NCI-H1048 (cell line): ENCODE data around the gene FGF14.

Experiments
- DNase-seq: peaks from one replicate; lab custom pipeline; 2025; lab: John Stamatoyannopoulos, UW

FGF14 gene

GRCh38 chr13:101783554-101783953 lies 618.3 kb downstream of the FGF14 start:
- no peak for DNase-seq

DNA sequence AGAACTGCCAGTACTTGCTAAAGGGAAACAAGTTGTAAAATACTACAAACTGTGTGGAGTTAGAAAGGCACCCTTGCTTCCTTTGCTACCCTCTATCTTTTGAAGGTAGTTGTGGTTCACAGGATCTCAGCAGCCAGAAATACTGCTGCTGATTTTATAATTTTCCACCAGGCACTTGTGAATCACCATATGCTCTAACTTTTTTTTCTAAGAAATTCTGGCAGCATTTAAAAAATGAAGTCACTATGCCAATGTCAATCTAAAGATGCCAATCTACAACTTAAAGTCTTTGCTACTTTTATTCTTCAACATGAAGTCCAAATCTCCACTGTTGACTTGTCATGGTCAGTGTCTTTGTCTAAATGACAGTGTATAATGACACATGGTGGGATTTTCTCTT lies 621.6 kb downstream of the FGF14 start:
- no peak for DNase-seq

GRCh38 chr13:101779147-101779546 lies 622.7 kb downstream of the FGF14 start:
- DNase-seq, result no peak

GRCh38 chr13:101775267-101775666 lies 626.6 kb downstream of the FGF14 start:
- DNase-seq, result no peak

- no peak for DNase-seq
Observed at GRCh38 chr13:101774393-101774792, 627.5 kb downstream of the FGF14 start.

DNA sequence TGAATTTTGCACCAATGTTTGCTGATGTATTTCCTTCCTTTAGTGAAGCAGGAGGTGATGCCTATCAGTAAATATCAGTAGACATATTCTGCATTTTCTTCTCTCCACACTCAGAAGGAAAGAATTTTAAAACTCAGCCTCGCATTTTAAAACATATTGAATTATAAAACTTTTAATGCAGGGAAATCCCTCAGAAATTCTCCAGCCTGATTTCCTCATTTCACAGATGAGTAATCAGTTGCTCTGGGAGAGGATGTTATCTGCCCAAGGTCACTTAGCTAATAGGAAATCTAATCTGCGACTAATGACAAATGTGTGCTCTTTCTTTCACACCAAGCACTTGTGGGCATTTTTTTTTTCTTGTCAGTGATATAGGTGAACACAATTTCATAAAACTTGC lies 628.8 kb downstream of the FGF14 start:
- DNase-seq, result no peak

- no peak for DNase-seq
Observed at GRCh38 chr13:101767131-101767530, 634.7 kb downstream of the FGF14 start.

GRCh38 chr13:101763191-101763590 lies 638.7 kb downstream of the FGF14 start:
- DNase-seq, result no peak

DNA sequence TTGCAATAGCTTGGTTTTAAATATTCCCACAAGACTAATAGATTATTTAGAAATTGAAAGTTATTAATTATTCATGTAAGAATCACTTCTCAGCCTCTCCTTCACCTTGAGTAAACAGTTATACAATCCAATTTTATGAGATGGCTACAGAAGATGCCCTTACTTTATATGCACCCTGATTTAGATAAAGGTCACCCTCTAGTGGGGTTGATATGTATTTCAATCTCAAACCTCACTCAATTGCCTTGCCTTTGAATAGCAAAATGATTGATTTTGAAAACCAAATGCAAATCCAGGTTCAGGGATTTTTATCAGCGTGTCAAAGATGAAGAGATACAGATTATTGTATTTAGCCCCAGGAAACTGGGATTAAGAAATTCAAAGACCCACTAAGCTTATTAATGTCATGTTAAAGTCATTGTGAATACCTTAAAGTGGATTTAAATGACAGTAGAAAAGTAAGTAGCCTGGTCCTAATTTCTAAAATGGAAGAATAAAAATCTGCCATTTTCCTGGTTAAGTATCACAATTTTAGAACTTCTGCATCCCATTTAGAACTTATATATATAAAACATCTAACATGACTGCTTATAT lies 644.3 kb downstream of the FGF14 start:
- no peak for DNase-seq

DNA sequence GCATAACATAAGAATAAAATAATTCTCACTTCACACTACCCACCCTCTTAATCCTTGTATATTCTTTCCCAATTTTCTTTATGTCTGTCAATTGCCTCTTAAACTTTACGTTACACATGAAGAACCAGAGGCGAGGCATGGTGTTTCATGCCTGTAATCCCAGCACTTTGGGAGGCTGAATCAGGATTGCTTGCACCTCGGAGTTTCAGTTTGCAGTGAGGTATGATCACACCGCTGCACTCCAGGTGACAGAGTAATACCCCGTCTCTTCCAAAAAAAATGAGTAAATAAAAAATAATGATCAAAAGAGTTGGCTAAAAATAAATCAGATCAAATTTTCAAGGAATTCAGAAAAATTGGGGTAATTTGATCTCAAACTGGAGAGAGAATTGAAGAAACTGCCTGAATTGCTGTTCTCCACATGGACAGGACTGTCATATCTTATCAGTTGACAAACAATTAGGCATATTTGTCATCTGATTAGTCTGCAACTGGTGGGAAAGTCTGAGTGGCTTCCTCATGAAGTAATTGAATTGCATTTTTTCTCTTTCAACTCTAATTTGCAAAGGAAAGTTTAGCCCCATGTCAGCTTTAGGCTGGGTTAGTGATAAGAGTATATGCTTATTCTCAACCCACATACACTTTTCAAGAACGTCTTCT lies 646.5 kb downstream of the FGF14 start:
- DNase-seq, result no peak

- DNase-seq, result no peak
Observed at GRCh38 chr13:101752432-101752831, 649.4 kb downstream of the FGF14 start.

GRCh38 chr13:101751488-101751887 lies 650.4 kb downstream of the FGF14 start:
- peak; percentile 9 for DNase-seq

DNA sequence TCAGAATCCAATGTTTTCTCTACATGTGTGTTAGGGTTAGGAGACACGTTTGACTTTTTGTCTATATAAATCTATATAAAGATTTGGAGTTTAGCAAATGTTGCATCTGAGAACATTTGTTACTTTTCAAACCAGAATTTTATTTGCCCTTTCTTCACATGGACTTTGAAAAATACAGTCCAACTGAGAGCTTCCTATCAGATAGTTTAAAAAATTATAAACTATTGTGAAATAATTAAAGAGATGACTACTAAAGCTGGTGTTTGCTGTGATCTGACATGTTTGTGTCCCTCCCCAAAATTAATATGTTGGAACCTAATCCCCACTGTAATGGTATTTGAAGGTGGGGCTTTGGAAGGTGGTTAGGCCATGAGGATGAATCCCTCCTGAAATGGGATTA lies 652.3 kb downstream of the FGF14 start:
- DNase-seq, result no peak

DNA sequence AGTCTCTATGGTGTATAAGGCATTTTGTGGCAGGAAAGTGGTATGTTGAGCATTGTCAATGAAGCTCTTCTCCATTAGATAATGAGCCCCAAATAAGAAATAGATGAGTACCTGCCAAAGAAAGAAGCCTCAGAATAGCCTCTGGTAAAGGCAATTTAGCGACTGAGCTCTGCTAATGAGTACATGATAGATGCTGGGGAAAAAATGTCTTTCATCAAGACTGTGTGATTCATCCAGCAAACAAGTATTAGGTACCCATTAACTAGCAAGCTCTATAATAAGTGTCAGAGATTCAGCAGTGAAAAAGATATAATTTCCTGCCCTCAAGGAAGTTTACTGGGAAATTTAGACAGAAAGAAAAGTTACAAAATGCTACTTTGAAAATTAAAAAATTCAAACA lies 654.8 kb downstream of the FGF14 start:
- DNase-seq, result no peak

DNA sequence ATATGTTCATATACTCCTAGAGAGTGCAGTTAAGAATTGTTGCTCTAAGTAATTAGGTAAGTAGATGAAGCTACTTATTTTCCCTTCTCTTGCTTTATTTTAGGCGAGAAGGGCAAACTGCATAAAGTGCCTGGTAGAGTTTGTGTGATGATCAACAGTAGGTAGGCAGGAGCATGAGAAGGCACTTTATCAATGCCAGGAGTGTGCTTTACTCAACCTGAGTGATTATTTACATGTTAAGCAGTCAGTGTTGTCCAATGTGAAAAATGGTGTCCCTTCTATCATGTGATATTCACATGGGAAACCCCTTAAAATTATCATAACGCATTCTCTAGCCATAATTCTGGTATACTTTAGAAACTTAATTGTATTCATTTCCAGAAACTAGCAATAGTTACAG lies 655.3 kb downstream of the FGF14 start:
- no peak for DNase-seq

- DNase-seq, result no peak
Observed at GRCh38 chr13:101739382-101740178, 662.3 kb downstream of the FGF14 start.

DNA sequence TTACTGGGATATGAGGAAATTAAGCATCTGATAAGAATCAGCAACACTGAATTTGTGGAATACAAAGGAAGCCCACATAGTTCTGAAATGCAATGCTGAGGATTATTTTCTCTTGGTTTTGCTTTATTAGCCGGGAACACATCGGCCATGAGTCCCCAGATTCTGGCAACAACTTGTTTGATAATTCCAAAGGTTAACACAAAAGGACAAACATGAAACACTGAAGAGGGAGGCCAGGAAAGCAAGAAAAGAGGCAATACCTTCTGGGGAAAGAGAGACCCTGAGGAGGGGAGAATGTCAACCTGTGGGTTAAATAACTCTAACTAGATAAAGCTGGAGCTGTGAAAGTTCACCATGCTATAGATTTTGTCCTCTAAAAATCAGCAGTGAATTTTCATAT lies 663.5 kb downstream of the FGF14 start:
- no peak for DNase-seq

DNA sequence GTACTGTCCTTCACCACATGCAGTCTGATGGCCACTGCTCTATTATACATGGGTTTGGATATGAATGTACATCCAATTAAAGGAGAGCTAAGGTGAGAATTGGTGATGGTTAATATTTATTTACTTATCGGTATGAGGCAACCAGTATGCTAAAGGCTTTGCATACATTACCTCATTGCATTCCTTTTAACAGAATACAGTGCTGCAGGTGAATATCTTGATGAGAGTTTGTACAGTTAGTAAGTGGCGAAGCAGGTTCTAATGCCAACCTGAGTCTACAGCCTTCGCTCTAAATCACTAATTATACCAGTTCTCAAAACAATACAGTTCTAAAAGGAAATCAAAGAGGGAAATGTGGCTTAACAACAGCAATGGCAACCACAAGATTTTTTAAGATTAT lies 665.3 kb downstream of the FGF14 start:
- DNase-seq, result no peak

DNA sequence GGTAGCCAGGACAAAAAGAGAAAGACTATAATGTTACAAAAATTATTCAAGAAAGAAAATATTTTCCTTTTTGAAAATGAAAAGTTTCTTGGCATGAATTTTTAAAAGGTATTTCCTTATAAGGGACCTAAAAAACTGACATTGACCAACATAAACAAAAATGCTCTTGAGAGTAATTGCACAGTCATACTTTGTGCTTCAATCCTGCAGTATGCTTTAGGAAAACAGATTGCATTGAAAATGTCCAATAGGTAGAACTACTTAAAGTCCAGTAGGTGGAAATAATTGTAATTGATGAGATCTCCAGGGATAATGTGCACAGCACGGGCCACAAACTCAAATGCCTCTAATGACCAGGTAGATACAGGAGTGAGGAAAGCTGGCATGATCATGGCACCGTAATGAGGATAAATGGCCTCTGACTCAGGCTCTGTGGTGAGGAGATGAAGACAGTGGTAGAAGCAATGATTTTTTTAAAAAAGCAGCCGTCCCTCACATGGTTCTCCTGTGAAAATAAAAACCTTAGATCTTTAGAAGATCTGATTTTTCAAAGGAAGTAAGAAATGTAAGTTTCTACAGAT lies 671.3 kb downstream of the FGF14 start:
- no peak for DNase-seq

- DNase-seq, result no peak
Observed at GRCh38 chr13:101728615-101729014, 673.2 kb downstream of the FGF14 start.

- no peak for DNase-seq
Observed at GRCh38 chr13:101728021-101728420, 673.8 kb downstream of the FGF14 start.

- no peak for DNase-seq
Observed at GRCh38 chr13:101727118-101727517, 674.7 kb downstream of the FGF14 start.

DNA sequence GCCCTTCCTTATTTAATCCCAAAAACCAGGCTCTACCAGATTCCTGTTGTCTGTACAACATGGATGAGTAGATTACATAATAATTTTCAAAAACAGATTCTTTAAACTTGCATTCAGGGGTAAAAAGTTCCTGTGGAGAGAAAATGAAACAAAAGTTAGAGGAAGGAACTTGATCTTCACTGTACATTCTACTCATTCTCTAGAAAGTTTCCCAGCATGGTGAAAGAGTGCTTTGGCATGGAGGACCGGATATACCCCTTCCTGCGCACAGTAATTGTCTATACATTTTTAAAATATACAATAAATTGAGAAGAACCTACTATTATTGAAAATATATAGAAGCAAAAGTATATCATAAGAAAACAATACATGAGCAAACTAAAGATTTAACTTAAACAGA lies 675.2 kb downstream of the FGF14 start:
- no peak for DNase-seq
